GM18498 (cell line): ENCODE measurements around the gene DOCK3.
"Not testable (repeated sequence)": the region's sequence is repeated elsewhere in the genome, so short reads cannot be mapped to it uniquely, and the experiment has no call there.

Experiments used
- ATAC-seq: cut with Tn5 transposase; IDR thresholded peaks from one replicate; pipeline ENCODE4 v1.9.1; 2021; ENCODE audit warnings: mild to moderate bottlenecking, moderate library complexity; ENCODE audit not compliant: unreplicated experiment

DOCK3 gene

DNA sequence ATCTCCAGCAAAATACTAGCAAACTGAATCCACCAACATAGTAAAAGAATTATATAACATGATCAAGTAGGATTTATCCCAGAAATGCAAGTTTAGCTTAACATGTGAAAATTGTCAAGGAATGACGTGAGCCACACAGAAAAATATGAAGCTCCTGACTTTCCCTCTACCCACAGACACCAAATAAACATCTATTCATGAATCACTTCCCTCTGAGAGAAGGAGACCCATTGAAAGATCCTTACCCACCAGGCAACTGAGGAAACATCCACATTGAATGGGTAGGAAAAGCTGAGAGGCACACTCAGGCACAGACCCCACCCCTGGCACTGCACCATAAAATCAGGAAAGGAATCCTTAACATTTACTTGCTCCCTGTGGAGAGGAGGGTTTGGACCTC lies 608.2 kb downstream of the DOCK3 start:
- ATAC-seq = no peak

DNA sequence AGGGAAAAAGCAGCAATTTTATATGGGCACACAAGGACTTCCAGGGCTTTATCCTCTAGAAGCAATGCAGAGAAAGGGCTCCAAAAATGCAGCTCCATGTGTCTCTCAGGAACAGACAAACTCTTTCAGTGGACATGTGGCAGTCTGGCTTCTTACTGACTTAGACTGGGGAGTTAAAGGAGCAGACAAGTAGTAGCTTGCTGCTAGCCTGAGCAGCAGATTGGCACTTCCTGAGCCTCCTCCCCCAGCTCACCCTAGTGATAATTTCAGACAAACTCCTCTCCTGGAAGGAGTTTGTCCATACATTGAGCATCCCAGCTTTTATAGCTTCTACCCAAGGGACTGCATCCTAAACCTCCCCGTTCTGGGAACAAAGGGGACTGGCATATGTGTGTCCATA lies 608.7 kb downstream of the DOCK3 start:
- no peak for ATAC-seq

DNA sequence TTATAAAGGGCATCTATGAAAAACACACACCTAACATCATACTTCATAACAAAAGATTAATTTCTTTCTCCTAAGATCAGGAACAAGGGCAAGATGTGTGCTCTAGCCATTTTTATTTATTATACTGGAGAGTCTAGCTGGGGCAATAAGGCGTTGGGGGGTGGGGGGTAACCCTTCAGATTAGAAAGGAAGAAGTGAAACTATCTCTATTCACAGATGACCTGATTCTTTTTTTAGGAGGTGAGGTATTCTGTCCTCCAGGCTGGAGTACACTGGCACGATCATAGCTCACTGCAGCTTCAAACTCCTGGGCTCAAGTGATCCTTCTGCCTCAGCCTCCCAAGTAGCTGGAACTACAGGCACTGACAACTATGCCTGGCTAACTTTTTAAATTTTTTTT lies 620.9 kb downstream of the DOCK3 start:
- peak; percentile 74 for ATAC-seq

DNA sequence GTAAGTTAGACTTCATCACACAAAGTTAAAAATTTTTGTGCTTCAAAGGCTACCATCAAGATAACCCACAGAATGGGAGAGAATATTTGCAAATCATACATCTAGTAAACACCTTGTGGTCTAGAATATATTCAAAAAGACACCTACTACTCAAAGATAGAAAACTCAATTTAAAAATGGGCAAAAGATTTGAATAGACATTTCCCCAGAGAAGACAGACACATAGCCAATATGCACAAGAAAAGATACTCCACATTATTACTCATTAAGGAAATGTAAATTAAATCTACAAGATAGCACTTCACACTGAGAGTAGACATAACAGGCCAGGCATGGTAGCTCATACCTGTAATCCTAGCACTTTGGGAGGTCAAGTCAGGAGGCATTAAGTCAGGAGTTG lies 622.6 kb downstream of the DOCK3 start:
- no peak for ATAC-seq

GRCh38 chr3:51304230-51304629 lies 629.5 kb downstream of the DOCK3 start:
- ATAC-seq = no peak

GRCh38 chr3:51306093-51306492 lies 631.4 kb downstream of the DOCK3 start:
- no peak for ATAC-seq

- no peak for ATAC-seq
Measured at GRCh38 chr3:51307458-51307857, 632.7 kb downstream of the DOCK3 start.

DNA sequence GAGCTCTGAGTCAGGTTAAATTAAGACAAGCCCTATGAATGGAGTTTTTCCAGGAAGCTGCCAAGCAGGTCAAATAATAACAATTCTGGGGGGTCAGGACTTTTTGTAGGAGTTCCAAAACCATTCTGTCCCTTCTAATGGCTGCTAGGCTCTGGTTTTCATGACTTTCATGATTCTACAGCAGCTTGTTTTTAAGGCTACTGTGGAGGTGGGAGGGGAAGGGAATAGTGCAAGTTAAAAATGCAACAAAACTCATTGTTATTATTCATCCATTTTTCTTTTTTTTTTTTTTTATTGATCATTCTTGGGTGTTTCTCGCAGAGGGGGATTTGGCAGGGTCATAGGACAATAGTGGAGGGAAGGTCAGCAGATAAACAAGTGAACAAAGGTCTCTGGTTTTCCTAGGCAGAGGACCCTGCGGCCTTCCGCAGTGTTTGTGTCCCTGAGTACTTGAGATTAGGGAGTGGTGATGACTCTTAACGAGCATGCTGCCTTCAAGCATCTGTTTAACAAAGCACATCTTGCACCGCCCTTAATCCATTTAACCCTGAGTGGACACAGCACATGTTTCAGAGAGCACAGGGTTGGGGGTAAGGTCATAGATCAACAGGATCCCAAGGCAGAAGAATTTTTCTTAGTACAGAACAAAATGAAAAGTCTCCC lies 633.3 kb downstream of the DOCK3 start:
- not testable (repeated sequence) for ATAC-seq

GRCh38 chr3:51311055-51311454 lies 636.3 kb downstream of the DOCK3 start:
- no peak for ATAC-seq

GRCh38 chr3:51328206-51328605 lies 653.5 kb downstream of the DOCK3 start:
- no peak for ATAC-seq

- no peak for ATAC-seq
Measured at GRCh38 chr3:51330046-51330445, 655.3 kb downstream of the DOCK3 start.

- no peak for ATAC-seq
Measured at GRCh38 chr3:51332156-51332555, 657.4 kb downstream of the DOCK3 start.

- ATAC-seq = no peak
Measured at GRCh38 chr3:51333021-51333420, 658.3 kb downstream of the DOCK3 start.

GRCh38 chr3:51336261-51336660 lies 661.5 kb downstream of the DOCK3 start:
- ATAC-seq = no peak

DNA sequence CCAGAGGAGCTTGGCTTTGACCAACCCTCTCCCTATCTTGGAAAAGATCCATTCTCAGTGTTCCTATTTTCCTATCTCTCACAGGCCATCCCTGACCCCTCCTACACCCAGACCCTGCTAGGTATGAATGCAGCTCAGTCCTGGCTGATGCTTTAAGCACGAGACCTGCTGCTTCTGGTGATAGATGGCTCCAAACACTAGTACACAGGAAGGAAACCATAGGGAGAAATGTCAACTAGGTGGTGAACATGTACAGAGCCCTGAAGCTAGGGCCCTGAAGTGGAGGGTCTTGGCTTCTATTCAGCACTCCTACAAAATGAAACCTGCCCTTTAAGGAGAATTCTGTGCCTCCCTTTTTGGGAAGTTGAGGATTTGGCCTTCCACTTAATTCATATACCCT lies 662.9 kb downstream of the DOCK3 start:
- no peak for ATAC-seq

- ATAC-seq = no peak
Measured at GRCh38 chr3:51338632-51339031, 663.9 kb downstream of the DOCK3 start.

- no peak for ATAC-seq
Measured at GRCh38 chr3:51340013-51340829, 665.5 kb downstream of the DOCK3 start.

GRCh38 chr3:51340989-51341636 lies 666.4 kb downstream of the DOCK3 start:
- ATAC-seq = no peak

DNA sequence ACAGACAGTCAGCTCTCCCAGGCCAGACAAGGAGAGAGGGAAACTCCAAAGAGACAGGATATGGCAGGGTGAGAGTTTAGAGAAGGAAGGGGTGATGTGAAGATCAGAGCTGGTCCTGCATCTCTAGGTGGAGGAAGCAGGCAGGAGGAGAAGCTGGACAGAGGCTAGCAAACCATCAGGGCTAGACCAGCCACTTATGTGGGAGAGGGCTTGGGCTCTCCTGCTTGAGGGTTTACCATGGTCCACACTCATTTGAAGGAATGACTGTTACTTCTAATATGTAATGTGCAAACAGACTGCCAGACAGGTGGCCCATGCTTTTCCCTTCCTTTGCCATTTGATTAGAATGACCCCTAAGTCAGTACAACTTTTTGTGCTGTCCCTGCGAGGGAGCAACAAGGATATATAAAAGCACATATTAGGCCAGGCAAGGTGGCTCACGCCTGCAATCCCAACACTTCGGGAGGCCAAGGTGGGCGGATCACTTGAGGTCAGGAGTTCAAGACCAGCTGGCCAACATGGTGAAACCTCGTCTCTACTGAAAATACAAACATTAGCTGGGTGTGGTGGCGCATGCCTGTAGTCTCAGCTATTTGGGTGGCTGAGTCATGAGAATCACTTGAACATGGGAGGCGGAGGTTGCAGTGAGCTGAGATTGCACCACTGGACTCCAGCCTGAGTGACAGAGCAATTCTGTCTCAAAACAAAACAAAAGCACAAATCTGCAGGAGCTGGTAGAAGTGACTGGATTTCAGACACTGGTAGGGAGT lies 669.4 kb downstream of the DOCK3 start:
- ATAC-seq = no peak

DNA sequence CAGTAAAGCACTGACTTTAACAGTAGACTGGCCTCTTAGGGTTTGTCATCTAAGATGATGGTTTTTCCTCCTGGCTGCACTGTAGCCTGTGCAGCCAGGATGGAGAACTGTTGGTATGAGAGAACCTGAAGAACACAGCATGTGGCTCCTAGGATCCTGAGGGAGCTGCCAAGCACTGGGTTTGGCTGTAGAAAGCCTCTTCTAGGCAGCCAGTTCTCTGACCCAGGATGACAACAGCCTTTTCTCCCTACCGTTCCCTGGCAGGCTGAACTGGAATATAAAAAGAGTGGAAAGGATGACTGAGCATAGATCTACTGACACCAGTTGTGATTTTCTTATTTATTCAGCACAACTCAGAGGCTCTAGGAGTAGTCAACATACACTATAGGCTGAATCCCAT lies 676.0 kb downstream of the DOCK3 start:
- ATAC-seq = no peak

GRCh38 chr3:51353131-51353530 lies 678.4 kb downstream of the DOCK3 start:
- no peak for ATAC-seq
